ENCODE results near the gene RABAC1.

- TF ChIP-seq CTCF (IDR thresholded peaks at IDR 0.05 in 2 of 3, conservative IDR thresholded peaks at IDR 0.05 in 1 of 3; ENCODE audit: borderline replicate concordance in 1 of 3, insufficient read depth in 1 of 3, low read depth in 2 of 3, low read length in 2 of 3) (no peak), POLR2AphosphoS5 (IDR thresholded peaks at IDR 0.05; ENCODE audit: low read depth, low read length) (no peak), SRF (IDR thresholded peaks at IDR 0.05; ENCODE audit: low read depth) (no peak), CBX3 (IDR thresholded peaks at IDR 0.05; ENCODE audit: low read depth) (no peak), REST (IDR thresholded peaks at IDR 0.05; ENCODE audit: low read depth) (no peak), RAD21 (IDR thresholded peaks at IDR 0.05; ENCODE audit: low read depth) (no peak), SIN3A (IDR thresholded peaks at IDR 0.05; ENCODE audit: low read depth) (no peak), EZH2 (IDR thresholded peaks at IDR 0.05) (no peak), SP1 (IDR thresholded peaks at IDR 0.05; ENCODE audit: low read depth) (no peak)
These were observed 19.3 kb upstream of the RABAC1 start for GRCh38 chr19:41978470-41978869.

All from HCT116 (cell line).